ENCODE data around the gene GLRX3. TPM values are rescaled to one million over a fixed set of nuclear protein-coding genes. Genes with fewer than 3 reads are reported as not detected.
A peak's percentile ranks its signal among the peaks of the same experiment; 100 is the strongest.

GLRX3 gene
- total RNA-seq, 1 experiment from 2014 or later, result 161 TPM

DNA sequence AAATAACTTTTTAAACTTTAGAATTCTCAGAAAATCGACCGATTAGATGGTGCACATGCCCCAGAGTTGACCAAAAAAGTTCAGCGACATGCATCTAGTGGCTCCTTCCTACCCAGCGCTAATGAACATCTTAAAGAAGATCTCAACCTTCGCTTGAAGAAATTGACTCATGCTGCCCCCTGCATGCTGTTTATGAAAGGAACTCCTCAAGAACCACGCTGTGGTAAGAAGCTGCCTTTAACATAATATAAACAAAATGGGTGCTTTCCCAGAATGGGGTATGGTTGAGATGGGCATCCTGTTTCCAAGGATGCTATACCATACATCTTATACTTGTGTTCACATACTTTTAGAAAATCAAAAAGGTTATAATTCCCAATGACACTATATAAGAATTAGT lies 24.6 kb downstream of the GLRX3 start:
- peaks cover 7% of the 10 kb centered on the region for H3K36me3 ChIP-seq (replicated peaks; ENCODE audit: control insufficient read depth, insufficient read depth, low read length)
- DNase-seq, result peak; percentile 39
- H3K4me3 ChIP-seq (ENCODE audit: insufficient read depth, low read depth, low read length), result no peak overlapping the region
- H3K27me3 ChIP-seq (ENCODE audit: control insufficient read depth, insufficient read depth, low read length), result no peaks in the 10 kb centered on the region

DNA sequence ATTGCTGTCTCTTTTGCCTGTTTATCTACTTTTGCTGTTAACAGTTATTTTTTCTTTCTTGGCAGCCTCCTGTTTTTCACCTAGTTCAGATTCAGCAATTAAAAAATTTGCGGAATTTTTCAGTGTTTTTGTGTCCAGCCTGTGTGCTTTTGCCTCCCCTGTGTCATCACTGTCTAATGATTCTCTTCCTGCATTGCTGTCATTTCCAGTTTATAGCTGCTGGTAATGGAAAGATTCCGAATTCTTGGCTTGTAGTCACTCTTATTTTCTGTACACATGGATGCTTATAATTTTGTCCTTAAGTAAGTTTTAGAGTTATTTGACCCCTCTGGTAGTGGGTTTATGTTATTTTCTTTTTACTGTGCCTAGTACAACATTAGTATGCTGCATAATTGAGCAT lies 25.1 kb downstream of the GLRX3 start:
- DNase-seq, result no peak
- H3K4me3 ChIP-seq (ENCODE audit: insufficient read depth, low read depth, low read length), result no peak overlapping the region
- no peaks in the 10 kb centered on the region for H3K27me3 ChIP-seq (ENCODE audit: control insufficient read depth, insufficient read depth, low read length)
- H3K36me3 ChIP-seq (replicated peaks; ENCODE audit: control insufficient read depth, insufficient read depth, low read length), result peaks cover 8% of the 10 kb centered on the region

DNA sequence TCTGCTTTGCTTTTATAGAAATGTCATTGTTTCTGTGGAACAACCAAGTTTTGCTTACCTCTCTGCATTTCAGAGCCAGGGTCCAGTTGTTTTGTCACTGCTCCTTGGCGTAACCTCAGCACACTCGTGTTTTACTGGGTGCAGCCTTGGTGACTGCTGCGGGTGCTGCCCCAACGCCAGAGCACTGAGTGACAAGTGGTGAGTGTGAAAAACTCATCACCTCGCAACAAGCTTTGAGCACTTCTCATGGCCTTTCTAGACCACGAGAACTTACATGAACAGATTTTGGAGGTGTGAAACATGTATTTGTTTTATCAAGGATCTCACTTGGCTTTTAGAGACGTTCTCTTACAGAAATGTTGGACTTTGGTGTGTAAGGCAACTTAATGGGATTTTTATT lies 31.0 kb downstream of the GLRX3 start:
- no peaks in the 10 kb centered on the region for H3K27me3 ChIP-seq (ENCODE audit: control insufficient read depth, insufficient read depth, low read length)
- no peak for DNase-seq
- no peak overlapping the region for H3K4me3 ChIP-seq (ENCODE audit: insufficient read depth, low read depth, low read length)
- peaks cover 12% of the 10 kb centered on the region for H3K36me3 ChIP-seq (replicated peaks; ENCODE audit: control insufficient read depth, insufficient read depth, low read length)

DNA sequence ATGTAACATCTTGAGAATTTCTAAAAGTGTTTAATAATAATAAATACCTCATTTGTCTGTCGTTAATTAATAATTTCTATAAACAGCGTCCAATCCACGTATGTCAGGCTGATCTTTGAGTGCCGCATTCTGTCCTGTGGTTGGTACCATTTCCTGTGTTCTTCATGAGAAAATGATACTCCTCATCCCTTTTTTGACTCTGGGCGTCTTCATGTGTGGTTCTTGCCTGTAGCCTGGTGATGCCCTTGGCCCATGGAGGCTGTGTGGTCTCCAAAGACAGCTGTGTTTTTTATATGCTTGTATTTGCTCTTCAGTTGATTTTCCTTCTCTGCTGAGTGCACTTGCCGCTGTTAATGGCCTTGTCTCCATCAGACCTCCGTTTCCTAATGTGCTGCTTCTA lies 31.5 kb downstream of the GLRX3 start:
- no peak for DNase-seq
- no peaks in the 10 kb centered on the region for H3K27me3 ChIP-seq (ENCODE audit: control insufficient read depth, insufficient read depth, low read length)
- H3K36me3 ChIP-seq (replicated peaks; ENCODE audit: control insufficient read depth, insufficient read depth, low read length), result peaks cover 8% of the 10 kb centered on the region

DNA sequence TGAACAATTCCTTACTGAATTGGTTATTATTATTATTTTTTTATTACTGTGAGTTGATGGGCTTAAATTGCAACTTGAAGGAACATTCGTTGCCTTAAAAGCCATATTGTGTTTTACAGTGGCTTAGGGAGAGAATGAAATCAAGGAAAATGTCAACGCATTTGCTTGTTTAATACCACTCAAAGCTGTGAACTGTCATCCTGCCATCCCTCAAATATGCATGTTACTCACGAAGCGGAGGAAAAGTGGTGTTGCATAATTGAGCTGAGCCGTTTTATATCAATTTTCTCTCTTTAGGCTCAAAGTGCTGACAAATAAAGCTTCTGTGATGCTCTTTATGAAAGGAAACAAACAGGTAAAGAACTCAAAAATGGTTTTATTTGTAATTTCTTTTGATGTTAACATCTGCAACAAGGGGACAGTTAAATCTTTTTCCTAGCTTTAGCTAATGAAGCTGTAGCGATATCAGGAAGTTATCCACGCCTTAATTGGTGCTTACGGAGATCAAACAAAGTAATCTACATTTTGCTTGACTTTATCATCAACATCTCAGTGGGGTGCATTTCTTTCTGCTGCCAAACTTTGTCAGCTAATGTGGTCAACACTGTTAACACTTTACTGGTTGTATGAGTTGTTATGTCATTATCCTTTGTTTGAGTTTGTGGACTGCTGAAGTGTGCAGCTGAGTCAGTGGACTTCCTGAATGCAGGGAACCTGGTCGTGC lies 33.1 kb downstream of the GLRX3 start:
- Histone ChIP-seq H3K27me3 (ENCODE audit: control insufficient read depth, insufficient read depth, low read length) (no peaks in the 10 kb centered on the region), H3K36me3 (replicated peaks; ENCODE audit: control insufficient read depth, insufficient read depth, low read length) (peaks cover 8% of the 10 kb centered on the region), H3K4me3 (ENCODE audit: insufficient read depth, low read depth, low read length) (no peak overlapping the region)
- no peak for DNase-seq

More for the DNA sequence above, 31.5 kb downstream of the GLRX3 start:
- no peak overlapping the region for H3K4me3 ChIP-seq (ENCODE audit: insufficient read depth, low read depth, low read length)

DNA sequence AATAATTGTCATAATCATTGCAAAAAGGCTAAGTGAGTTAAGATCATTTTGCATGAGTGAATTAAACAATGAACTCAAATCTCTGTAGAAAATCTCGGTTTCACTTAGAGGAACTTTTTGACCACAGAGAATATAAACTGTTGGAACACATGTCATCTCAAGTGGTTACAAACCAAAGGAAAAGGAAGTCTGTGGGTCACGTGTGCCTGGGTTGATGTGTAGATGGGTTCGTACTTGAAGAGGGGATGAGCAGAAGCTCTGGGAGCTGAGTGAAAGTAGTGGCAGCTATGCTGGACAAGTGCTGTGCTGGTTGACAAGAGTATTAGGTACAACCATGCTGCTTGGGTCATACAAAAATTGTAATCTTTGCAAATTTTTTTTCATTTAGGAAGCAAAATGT lies 35.0 kb downstream of the GLRX3 start:
- Histone ChIP-seq H3K27me3 (ENCODE audit: control insufficient read depth, insufficient read depth, low read length) (no peaks in the 10 kb centered on the region), H3K36me3 (replicated peaks; ENCODE audit: control insufficient read depth, insufficient read depth, low read length) (peaks cover 9% of the 10 kb centered on the region), H3K4me3 (ENCODE audit: insufficient read depth, low read depth, low read length) (no peak overlapping the region)
- no peak for DNase-seq

DNA sequence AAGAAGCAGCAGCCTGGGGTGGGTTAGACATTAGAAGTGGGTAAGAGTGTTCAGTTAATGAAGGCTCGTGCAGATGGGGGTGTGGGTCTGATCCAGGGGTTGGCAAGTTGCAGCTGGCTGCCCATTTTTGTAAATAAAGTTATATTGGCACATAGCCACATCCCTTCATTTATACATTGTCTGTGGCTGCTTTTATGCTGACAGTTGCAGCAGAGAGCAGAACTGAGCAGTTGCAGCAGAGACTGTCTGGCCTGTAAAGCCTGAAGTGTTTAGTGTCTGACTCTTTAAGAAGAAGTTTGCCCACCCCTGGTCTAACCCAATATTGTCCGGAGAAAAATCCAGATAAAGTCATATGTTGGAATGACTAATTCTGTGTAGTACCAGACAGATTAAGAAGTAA lies 38.1 kb downstream of the GLRX3 start:
- no peak for DNase-seq
- Histone ChIP-seq H3K4me3 (ENCODE audit: insufficient read depth, low read depth, low read length) (no peak overlapping the region), H3K27me3 (ENCODE audit: control insufficient read depth, insufficient read depth, low read length) (no peaks in the 10 kb centered on the region), H3K36me3 (replicated peaks; ENCODE audit: control insufficient read depth, insufficient read depth, low read length) (peaks cover 6% of the 10 kb centered on the region)

DNA sequence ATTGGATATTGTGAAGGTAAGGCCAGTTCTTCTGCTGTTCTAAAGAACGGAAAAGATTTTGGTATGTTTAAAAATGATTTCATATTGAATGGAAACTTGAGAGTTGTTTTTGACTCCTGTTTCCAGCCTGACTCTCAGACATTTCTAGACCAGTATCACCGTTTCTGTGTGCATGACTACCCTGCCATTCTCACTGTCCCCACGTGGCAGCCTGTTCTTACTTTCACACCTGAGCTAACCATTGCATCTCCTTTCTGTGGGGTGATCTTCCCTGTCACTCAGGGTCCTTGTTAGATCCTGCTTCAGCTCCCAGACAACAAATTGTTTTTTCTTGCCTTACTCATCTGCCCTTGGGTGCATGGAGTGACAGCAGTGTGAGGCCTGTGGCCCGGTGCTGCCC lies 38.9 kb downstream of the GLRX3 start:
- peaks cover 9% of the 10 kb centered on the region for H3K36me3 ChIP-seq (replicated peaks; ENCODE audit: control insufficient read depth, insufficient read depth, low read length)
- H3K27me3 ChIP-seq (ENCODE audit: control insufficient read depth, insufficient read depth, low read length), result no peaks in the 10 kb centered on the region
- no peak overlapping the region for H3K4me3 ChIP-seq (ENCODE audit: insufficient read depth, low read depth, low read length)
- DNase-seq, result no peak

DNA sequence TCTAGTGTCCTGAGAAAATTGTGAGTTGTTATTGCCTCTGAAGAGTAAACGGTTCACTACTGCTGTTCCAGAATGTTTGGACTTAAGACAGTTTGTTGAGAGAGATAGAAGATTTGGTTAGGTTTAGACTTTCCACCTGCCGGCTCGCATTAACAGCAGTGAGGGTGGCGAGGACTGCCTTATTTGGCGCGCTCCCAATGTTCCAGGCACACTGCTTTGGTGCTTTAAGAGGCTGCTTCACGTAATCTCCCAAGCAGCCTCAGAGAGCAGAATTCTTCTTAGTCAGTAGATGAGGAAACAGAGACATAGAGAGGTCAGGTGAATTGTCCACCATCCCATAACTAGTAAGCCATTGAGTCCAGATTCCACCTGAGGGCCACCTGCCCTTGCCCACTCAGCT lies 41.1 kb downstream of the GLRX3 start:
- Histone ChIP-seq H3K4me3 (ENCODE audit: insufficient read depth, low read depth, low read length) (no peak overlapping the region), H3K27me3 (ENCODE audit: control insufficient read depth, insufficient read depth, low read length) (no peaks in the 10 kb centered on the region), H3K36me3 (replicated peaks; ENCODE audit: control insufficient read depth, insufficient read depth, low read length) (peaks cover 20% of the 10 kb centered on the region)
- no peak for DNase-seq

DNA sequence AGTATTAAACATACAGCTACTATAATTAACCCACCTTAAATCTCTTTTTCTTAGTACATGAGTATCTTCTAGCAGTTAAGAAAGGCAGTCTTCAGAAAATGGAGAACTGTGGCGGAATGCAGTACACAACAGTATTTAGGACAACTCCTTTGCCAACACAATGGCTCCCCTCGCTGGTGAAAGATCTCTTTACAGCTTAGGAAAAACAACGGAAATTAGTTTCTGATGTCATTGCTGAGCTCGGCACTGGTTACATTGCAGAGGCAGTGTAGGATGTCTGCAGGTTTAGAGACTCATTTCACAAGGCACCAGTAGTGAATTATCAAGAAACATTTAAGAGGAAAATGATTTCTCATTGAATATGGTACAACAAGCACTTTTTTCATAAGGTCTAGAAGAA lies 43.4 kb downstream of the GLRX3 start:
- peak; percentile 68 for DNase-seq
- no peak overlapping the region for H3K4me3 ChIP-seq (ENCODE audit: insufficient read depth, low read depth, low read length)
- no peaks in the 10 kb centered on the region for H3K27me3 ChIP-seq (ENCODE audit: control insufficient read depth, insufficient read depth, low read length)
- H3K36me3 ChIP-seq (replicated peaks; ENCODE audit: control insufficient read depth, insufficient read depth, low read length), result peaks cover 26% of the 10 kb centered on the region

DNA sequence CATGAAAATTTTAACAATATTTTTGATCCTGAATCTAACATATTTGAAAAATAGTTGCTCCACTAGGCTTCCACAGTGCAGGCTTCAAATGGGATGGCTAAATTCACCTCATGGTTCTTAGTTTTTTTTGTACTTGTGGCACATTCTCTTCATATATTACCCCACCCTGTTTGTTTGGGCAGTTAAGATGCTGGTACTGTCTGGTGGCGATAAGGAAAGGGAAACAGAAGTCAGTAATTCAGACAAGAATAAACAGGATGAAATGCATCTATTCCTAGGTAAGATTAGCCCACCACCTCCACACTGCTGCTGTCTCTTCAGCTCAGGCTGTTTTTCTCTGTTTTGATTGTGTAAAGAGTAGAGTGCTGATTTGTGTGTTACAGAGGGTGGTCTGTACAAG lies 44.2 kb downstream of the GLRX3 start:
- peaks cover 25% of the 10 kb centered on the region for H3K36me3 ChIP-seq (replicated peaks; ENCODE audit: control insufficient read depth, insufficient read depth, low read length)
- no peaks in the 10 kb centered on the region for H3K27me3 ChIP-seq (ENCODE audit: control insufficient read depth, insufficient read depth, low read length)
- no peak overlapping the region for H3K4me3 ChIP-seq (ENCODE audit: insufficient read depth, low read depth, low read length)
- DNase-seq, result no peak

DNA sequence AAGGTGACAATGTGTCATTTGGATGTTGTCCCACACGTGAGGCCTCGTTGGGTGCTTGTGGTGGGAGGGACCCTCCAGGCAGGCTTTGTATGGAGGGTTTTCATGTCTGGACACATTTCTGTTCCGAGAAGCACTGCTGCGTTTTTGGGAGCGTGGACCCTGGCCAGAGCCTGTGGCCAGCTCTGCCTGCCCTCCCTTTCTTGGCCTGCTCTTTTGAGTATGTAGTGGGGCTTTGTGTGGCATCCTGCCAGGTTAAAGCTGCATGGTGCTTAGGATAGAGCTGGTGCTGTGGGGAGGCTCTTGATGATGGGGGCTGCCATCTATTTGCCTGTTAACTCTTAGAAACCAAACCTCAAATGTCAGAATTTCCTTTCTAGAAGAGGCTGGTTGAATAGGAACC lies 45.7 kb downstream of the GLRX3 start:
- H3K4me3 ChIP-seq (ENCODE audit: insufficient read depth, low read depth, low read length), result no peak overlapping the region
- no peaks in the 10 kb centered on the region for H3K27me3 ChIP-seq (ENCODE audit: control insufficient read depth, insufficient read depth, low read length)
- H3K36me3 ChIP-seq (replicated peaks; ENCODE audit: control insufficient read depth, insufficient read depth, low read length), result peaks cover 27% of the 10 kb centered on the region
- no peak for DNase-seq

DNA sequence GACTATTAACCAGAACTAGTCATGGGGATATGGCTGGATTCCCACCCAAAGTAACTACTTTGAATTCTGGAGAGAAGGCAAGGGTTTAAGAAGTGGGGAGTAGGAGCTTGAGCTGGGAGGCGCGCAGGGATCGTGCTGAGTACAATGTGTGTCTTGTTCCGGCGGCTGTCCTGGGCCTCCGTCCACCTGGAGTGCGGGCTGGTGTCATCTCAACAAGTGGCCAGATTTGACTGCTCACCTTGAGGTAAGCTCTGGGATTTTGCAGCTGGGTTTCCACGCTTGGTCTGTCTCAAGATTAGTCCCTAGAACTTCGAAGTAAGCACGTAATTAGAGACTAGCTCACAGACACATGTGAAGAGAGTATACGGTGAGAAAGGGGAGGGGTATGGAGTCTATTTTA lies 49.4 kb downstream of the GLRX3 start:
- H3K4me3 ChIP-seq (ENCODE audit: insufficient read depth, low read depth, low read length), result no peak overlapping the region
- H3K27me3 ChIP-seq (ENCODE audit: control insufficient read depth, insufficient read depth, low read length), result no peaks in the 10 kb centered on the region
- peaks cover 20% of the 10 kb centered on the region for H3K36me3 ChIP-seq (replicated peaks; ENCODE audit: control insufficient read depth, insufficient read depth, low read length)
- DNase-seq, result no peak

DNA sequence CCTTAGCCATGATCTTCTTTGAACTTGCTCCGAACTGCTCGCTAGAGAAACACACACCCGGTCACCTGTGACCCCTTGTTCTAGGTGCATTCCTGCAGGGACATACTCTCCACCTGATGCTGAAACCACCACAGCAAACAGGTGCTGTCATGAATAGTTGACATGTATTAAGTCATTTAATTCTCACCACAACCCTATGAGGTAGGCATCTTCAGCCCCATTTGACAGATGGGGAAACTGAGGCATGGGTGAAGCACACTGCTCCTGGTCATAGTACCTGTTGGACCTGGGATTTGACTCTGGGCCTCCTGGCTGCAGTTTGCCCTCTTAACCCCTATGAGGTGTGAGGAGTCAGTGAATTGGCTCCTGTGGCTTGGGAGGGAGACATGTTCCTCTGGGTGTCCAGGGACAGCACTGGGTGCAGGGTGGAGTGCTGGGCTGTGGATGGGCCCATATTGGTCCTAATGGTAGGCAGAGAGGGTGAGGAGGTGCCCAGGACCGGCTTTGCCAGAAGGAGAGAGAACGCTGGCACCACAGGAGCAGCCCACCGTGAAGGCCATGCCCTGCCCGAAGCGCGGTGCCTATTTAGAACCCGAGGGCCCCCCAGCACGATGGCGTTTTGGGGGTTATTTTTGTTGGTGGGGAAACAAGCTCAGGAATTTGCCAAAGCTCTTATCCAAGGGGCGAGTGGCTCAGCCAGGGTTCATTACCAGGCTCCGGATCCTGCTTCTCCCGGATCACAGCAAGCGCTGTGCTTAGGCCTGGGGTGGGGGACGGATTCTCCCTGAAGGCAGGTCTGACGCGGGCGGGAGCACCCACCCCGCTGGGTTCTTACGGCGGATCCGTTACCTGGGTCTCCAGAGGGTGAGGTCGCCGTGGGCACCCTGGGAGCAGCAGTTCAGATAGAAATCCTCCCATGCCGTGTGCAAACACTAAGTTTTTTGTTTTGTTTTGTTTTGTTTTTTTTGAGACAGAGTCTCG lies 52.3 kb downstream of the GLRX3 start:
- peak; percentile 51 for DNase-seq
- H3K36me3 ChIP-seq (replicated peaks; ENCODE audit: control insufficient read depth, insufficient read depth, low read length), result peaks cover 10% of the 10 kb centered on the region

DNA sequence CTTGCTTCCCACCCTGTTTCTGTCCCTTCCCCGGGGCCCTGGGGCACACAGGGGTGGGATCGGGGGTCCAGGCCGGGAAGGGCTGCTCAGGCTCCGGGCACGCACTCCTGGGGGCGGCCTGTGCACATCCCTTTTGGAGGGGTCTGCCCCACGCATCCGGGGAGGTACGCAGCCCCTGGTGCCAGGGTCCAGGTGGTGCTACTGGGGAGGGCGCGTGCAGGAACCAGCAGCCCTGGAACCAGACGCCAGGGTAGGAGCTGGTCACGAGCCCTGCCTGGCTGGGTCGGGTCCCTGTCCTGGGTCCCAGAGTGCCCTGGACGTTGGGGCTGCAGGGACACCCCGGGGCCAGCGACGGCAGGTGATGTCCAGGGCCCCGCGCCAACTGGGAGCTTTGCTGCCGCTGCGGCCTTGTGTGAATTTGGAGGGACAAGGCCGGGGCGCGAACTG lies 53.4 kb downstream of the GLRX3 start:
- H3K36me3 ChIP-seq (replicated peaks; ENCODE audit: control insufficient read depth, insufficient read depth, low read length), result peaks cover 6% of the 10 kb centered on the region
- H3K4me3 ChIP-seq (ENCODE audit: insufficient read depth, low read depth, low read length), result no peak overlapping the region
- H3K27me3 ChIP-seq (ENCODE audit: control insufficient read depth, insufficient read depth, low read length), result no peaks in the 10 kb centered on the region; the same call in 1 of the 2 replicates
- peak; percentile 74 for DNase-seq

More for the DNA sequence above, 52.3 kb downstream of the GLRX3 start:
- H3K27me3 ChIP-seq (ENCODE audit: control insufficient read depth, insufficient read depth, low read length), result no peaks in the 10 kb centered on the region; the same call in 1 of the 2 replicates
- no peak overlapping the region for H3K4me3 ChIP-seq (ENCODE audit: insufficient read depth, low read depth, low read length)

Data from H7 (cell line).